ENCODE measurements around the gene ANK2. TPM values are rescaled to one million over a fixed set of nuclear protein-coding genes. Genes with fewer than 3 reads are reported as not detected.

Gene ANK2
- total RNA-seq, 2 donors from 2014 or later = 70.0 to 124 TPM

- Histone ChIP-seq H3K4me3 (ENCODE audit: low read length) (no peak overlapping the region), H3K27me3 (ENCODE audit: control insufficient read depth, insufficient read depth, low read length, poor library complexity, severe bottlenecking) (no peaks in the 10 kb centered on the region), H3K9ac (ENCODE audit: extremely low read depth, low read length, poor library complexity, severe bottlenecking) (no peak overlapping the region), H3K9me3 (ENCODE audit: control insufficient read depth, low read length) (no peaks in the 10 kb centered on the region), H3K36me3 (ENCODE audit: control insufficient read depth, insufficient read depth, low read length) (no peaks in the 10 kb centered on the region), H3K27ac (ENCODE audit: low read depth, low read length) (no peak overlapping the region), H3K4me1 (ENCODE audit: control insufficient read depth, insufficient read depth, low read length) (no peaks in the 10 kb centered on the region)
- Mint-ChIP-seq H3K27me3 (ENCODE audit: insufficient read depth) (no peaks in the 10 kb centered on the region), H3K27ac (no peak overlapping the region), H3K4me1 (peaks cover 9% of the 10 kb centered on the region), H3K36me3 (ENCODE audit: low read depth) (no peaks in the 10 kb centered on the region), H3K9me3 (peaks cover 3% of the 10 kb centered on the region), H3K4me3 (no peak overlapping the region)
- TF ChIP-seq CTCF (conservative IDR thresholded peaks at IDR 0.05) = no peak
- DNase-seq = no peak
- WGBS, 2 experiments (ENCODE audit: insufficient coverage in 1 of 2, insufficient read length in 1 of 2) = 88 to 92% methylated on average over 3 to 5 of the region's 5 CpGs
Measured at GRCh38 chr4:113397114-113397701, 347.8 kb downstream of the ANK2 start.

GRCh38 chr4:113398441-113399143 lies 349.1 kb downstream of the ANK2 start:
- peaks cover 7% of the 10 kb centered on the region for H3K4me1 Mint-ChIP-seq
- TF ChIP-seq CTCF (conservative IDR thresholded peaks at IDR 0.05) = no peak
- H3K27ac Mint-ChIP-seq = no peak overlapping the region
- no peak overlapping the region for H3K27ac ChIP-seq (ENCODE audit: low read depth, low read length)
- no peak for DNase-seq
- no peaks in the 10 kb centered on the region for H3K36me3 ChIP-seq (ENCODE audit: control insufficient read depth, insufficient read depth, low read length)
- H3K4me3 Mint-ChIP-seq = no peak overlapping the region
- no peaks in the 10 kb centered on the region for H3K4me1 ChIP-seq (ENCODE audit: control insufficient read depth, insufficient read depth, low read length)
- H3K4me3 ChIP-seq (ENCODE audit: low read length) = no peak overlapping the region
- 94 to 100% methylated on average over 3 to 8 of the region's 8 CpGs for WGBS, 2 experiments (ENCODE audit: insufficient coverage in 1 of 2, insufficient read length in 1 of 2)
- H3K9ac ChIP-seq (ENCODE audit: extremely low read depth, low read length, poor library complexity, severe bottlenecking) = no peak overlapping the region
- H3K9me3 ChIP-seq (ENCODE audit: control insufficient read depth, low read length) = no peaks in the 10 kb centered on the region
- no peaks in the 10 kb centered on the region for H3K27me3 Mint-ChIP-seq (ENCODE audit: insufficient read depth)
- H3K36me3 Mint-ChIP-seq (ENCODE audit: low read depth) = no peaks in the 10 kb centered on the region
- H3K27me3 ChIP-seq (ENCODE audit: control insufficient read depth, insufficient read depth, low read length, poor library complexity, severe bottlenecking) = no peaks in the 10 kb centered on the region
- H3K9me3 Mint-ChIP-seq = peaks cover 3% of the 10 kb centered on the region

GRCh38 chr4:113404167-113404571 lies 354.7 kb downstream of the ANK2 start:
- no peaks in the 10 kb centered on the region for H3K9me3 ChIP-seq (ENCODE audit: control insufficient read depth, low read length)
- no peak overlapping the region for H3K27ac Mint-ChIP-seq
- no peak for TF ChIP-seq CTCF (conservative IDR thresholded peaks at IDR 0.05)
- H3K27me3 Mint-ChIP-seq (ENCODE audit: insufficient read depth) = no peaks in the 10 kb centered on the region
- 91 to 93% methylated on average over 3 to 4 of the region's 4 CpGs for whole genome bisulfite sequencing, 2 experiments (ENCODE audit: insufficient coverage in 1 of 2, insufficient read length in 1 of 2)
- no peaks in the 10 kb centered on the region for H3K4me1 ChIP-seq (ENCODE audit: control insufficient read depth, insufficient read depth, low read length)
- no peak overlapping the region for H3K4me3 Mint-ChIP-seq
- H3K9ac ChIP-seq (ENCODE audit: extremely low read depth, low read length, poor library complexity, severe bottlenecking) = no peak overlapping the region
- peaks cover 5% of the 10 kb centered on the region for H3K4me1 Mint-ChIP-seq
- no peaks in the 10 kb centered on the region for H3K36me3 Mint-ChIP-seq (ENCODE audit: low read depth)
- H3K9me3 Mint-ChIP-seq = peaks cover 3% of the 10 kb centered on the region
- no peaks in the 10 kb centered on the region for H3K27me3 ChIP-seq (ENCODE audit: control insufficient read depth, insufficient read depth, low read length, poor library complexity, severe bottlenecking)
- H3K27ac ChIP-seq (ENCODE audit: low read depth, low read length) = no peak overlapping the region
- no peak for DNase-seq
- no peaks in the 10 kb centered on the region for H3K36me3 ChIP-seq (ENCODE audit: control insufficient read depth, insufficient read depth, low read length)
- H3K4me3 ChIP-seq (ENCODE audit: low read length) = no peak overlapping the region

Measured in endodermal cell (in vitro differentiated cells).